ENCODE results near the gene PANK1.
"Not testable (repeated sequence)": the region's sequence is repeated elsewhere in the genome, so short reads cannot be mapped to it uniquely, and the experiment has no call there.

Gene PANK1

GRCh38 chr10:89566095-89566950 is 78.7 kb downstream of the PANK1 start:
- no peak for DNase-seq

GRCh38 chr10:89565180-89565579 is 79.9 kb downstream of the PANK1 start:
- DNase-seq, result no peak

DNA sequence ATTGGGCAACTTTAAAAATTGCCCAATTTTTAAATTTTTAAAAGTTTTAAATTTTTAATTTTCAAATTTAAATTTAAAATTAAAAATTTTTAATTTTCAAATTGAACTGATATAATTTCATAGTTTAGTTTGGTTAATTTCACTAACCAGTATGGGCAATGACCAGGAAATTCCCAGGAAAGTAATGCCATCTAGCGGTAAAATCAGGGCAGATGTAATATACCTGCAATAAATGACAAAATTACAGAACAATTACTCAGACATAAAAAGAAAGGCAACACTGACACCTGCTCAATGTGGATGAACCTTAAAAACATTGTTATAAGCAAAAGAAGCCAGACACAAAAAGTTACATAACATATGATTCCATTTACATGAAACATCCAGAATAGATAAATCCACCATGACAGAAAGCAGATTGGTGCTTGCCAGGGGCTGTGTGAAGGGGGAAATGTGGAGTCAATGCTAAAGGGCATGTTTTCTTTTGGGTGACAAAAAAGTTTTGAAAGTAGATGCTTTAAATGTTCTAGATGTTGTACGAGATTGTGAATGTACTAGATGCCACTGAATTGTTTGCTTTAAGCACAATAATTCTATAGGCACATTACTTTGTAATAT is 81.1 kb downstream of the PANK1 start:
- DNase-seq, result peak in 3 of 6 experiments; percentile 14 to 64 (median 54)

- no peak for DNase-seq
Observed at GRCh38 chr10:89563311-89563710, 81.7 kb downstream of the PANK1 start.

DNA sequence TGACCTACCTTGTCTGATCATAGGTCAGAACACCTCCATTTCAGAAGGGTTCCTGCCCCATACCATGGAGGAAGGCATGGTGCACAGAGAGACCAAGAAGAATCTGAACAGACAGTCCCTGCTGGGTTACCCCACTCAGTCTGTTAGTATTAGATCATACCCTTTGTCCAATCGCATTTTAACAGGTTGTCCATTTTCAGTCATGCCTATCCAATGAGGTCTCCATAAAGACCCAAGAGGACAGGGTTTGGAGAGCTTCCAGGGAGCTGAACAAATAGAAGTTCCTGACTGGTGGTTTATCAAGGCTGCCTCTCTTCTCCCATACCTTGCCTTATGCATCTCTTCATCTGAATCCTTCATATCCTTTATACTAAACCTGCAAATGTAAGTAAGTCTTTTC is 88.4 kb downstream of the PANK1 start:
- DNase-seq, result no peak

- no peak for DNase-seq
Observed at GRCh38 chr10:89555688-89556445, 89.2 kb downstream of the PANK1 start.

- DNase-seq, result no peak
Observed at GRCh38 chr10:89554433-89554832, 90.6 kb downstream of the PANK1 start.

GRCh38 chr10:89553064-89553734 is 91.8 kb downstream of the PANK1 start:
- DNase-seq, result no peak

DNA sequence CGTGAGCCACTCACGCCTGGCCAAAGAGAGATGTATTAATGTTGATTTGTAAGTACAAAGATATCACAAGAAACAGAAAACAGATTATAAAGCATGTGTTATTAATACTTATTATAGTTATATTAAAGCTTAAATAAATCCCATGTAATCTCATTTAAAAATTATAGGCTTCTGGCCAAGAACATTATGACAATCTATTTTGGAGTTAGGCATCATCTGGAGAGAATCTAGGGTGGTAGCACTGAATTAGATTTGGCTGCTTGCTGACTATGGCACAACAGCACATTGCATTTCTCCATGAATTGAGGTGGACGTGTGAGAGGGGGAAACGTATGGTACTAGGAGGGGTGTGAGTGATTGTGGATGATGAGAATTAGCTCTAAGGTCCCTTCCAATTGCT is 92.8 kb downstream of the PANK1 start:
- no peak for DNase-seq

DNA sequence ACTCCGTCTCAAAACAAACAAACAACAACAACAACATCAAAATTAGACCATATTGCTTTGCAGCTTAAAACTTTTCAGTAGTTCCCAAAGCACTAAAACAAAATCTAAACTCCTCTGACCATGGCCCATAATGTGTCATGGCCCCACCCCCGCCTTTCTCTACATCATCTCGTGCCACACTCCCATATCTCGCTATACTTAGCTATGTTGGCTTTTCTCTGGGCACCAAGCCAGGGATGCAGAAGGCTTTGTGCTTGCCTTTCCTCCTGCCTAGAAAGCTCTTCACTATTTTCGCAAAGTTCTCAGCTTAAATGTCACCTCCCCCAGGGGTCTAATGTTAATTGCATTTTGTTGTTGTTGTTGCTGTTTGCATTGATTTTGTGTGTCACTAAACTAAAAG is 94.5 kb downstream of the PANK1 start:
- DNase-seq, result no peak

DNA sequence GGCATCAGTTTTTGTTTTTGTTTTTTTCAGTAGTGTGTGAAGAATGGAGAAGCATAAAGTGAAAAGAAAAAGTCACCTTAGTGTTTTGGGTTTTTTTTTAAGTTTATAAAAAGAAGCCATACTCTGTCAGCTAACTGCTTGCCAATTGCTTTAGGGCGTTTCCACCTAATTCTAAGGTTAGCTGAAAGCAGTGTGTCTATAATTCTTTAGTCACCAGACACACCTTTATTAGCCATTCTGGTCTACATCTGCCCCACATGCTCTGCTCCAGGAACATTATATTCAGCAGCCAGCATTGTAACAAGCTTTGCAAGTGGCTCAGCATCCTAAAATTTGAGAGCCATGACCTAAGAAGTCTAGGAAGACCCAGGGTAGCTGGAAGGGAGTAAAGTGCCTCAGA is 95.5 kb downstream of the PANK1 start:
- no peak for DNase-seq

GRCh38 chr10:89548673-89549072 is 96.4 kb downstream of the PANK1 start:
- DNase-seq, result no peak

- DNase-seq, result no peak
Observed at GRCh38 chr10:89547853-89548513, 97.1 kb downstream of the PANK1 start.

- DNase-seq, result not testable (repeated sequence)
Observed at GRCh38 chr10:89546651-89547050, 98.4 kb downstream of the PANK1 start.

GRCh38 chr10:89543841-89544240 is 101.2 kb downstream of the PANK1 start:
- DNase-seq, result no peak

DNA sequence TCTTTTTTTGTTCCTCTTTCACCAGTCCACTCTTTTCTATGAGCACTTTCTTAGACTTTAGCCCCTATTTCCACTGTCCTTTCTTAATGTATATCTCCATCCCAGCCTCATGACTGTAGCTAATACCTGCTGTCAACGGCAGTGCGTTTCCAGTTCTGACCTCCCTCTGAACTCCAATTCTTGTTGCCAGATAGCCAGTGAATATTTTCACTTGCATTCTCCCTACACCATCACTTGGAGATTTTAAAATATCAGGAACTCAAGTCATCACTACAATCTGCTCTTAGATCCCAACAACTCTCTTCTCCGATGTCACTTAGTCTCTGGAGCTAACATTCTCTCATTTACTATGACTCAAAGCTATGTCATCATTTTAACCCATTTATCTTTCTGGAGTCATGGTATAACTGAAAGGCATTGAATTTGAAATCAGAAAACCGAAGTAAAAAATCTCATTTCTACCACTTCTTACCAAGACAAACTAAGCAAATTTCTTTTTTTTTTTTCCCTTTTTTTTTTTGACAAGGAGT is 104.6 kb downstream of the PANK1 start:
- DNase-seq, result no peak

- no peak for DNase-seq
Observed at GRCh38 chr10:89537364-89537763, 107.7 kb downstream of the PANK1 start.

- no peak for DNase-seq
Observed at GRCh38 chr10:89536013-89536354, 109.1 kb downstream of the PANK1 start.

- no peak for DNase-seq
Observed at GRCh38 chr10:89535171-89536012, 109.7 kb downstream of the PANK1 start, which contains the start of gene SLC16A12. TSS of gene SLC16A12 (minus strand) at chr10:89535594. CDS start at chr10:89462578, 73,016 bp downstream.

DNA sequence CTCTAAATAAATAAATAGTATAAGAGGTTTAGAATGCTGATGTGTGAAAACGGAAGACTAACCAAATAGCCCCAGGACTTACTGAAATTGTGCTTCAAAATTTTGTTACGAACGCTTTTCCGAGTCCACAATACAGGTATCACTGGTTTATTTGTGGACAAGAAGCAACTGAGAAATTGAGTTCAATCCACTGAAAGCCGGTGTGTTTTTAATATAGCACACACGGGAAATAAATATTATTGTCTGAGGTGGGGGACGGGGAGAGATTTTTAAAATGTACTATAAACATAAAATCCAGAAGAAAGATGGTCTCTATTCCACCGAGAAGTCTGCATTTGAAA is 110.2 kb downstream of the PANK1 start:
- DNase-seq, result no peak
